Stimulated activated CD4-positive, alpha-beta T cell treated with anti-CD3 and anti-CD28 coated beads, Interleukin-2, amount 100 ng/mL, for 4 hours (primary cell): Measurements from ENCODE around the gene GZMA.

ENCODE experiments used
- DNase-seq: peaks from one replicate; pipeline ENCODE4 v3.0.0-alpha.2; 2020; ENCODE audit warnings: low read depth

Gene GZMA

DNA sequence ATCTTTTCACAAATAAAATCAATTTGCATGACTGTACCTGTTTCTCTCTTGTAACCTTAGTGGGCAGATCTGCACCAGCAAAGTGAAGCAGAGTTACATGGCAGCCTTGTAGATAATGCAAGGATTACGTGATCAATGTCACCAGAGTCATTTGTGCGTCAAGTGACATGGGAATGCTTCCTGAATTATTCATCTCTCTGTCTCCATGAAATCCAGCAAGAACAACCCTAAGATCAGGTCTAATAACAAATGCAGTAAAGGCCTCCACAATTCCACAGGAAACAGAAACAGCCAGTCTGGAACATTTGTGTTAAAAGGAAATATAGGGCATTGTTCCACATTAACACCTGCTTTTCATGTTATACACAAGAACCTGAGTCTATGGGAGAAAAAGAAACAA is 7.8 kb downstream of the GZMA start:
- no peak for DNase-seq

DNA sequence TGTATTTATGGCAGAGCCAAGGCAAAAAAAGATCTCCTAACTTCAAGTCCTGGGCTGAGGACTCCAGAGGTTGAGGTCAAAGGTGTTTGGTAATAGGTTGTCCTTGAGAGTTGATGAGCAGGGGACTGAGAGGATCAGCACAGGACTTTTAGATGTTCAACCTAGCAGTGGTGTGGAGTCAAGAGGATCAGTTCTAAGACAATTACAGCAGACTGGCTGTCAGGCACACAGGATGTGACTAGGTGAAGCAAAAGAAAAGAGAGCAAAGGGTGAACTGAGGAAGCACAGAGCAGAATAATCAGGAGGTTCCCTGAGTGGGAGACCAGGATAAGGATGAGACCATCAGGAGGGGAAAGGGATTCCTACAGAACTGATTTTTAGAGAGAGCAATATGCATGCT is 10.9 kb downstream of the GZMA start:
- no peak for DNase-seq

DNA sequence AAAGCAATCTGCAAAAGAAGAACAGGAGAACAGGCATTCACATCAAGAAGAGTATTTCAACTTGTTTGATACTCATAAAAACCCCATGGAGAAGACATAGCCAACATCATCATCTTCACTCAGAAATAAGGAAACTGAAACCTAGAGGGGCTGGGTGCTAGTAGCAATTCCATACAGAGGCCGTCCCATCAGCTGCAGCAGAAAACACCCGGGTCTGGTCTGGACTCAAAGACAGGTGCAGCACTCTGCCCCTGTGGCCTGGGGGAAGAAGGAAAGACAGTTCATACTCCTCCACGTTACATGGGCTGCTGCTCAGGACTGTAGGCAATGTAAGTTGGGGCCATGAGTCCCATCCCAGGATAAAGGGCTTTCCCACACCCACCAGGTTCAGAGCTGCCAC is 11.6 kb downstream of the GZMA start:
- no peak for DNase-seq

DNA sequence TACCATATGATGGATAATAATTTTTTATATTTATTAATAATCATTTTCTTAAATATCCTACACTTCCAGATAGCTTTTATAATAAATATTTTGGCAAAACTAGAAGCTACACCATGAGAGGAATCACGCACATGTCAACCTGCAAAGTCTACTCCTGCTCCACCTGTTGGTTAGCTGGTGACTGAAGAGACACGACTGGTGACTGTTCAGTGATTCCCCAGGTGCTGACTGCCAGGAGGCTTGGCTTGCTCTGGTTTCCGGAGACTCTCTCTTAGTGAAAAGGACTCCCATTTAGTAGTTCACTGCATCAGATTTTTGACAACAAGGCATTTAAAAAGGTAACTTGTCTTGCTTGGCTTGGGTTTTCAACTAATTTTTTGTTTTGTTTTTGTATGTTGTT is 20.9 kb downstream of the GZMA start:
- no peak for DNase-seq

DNA sequence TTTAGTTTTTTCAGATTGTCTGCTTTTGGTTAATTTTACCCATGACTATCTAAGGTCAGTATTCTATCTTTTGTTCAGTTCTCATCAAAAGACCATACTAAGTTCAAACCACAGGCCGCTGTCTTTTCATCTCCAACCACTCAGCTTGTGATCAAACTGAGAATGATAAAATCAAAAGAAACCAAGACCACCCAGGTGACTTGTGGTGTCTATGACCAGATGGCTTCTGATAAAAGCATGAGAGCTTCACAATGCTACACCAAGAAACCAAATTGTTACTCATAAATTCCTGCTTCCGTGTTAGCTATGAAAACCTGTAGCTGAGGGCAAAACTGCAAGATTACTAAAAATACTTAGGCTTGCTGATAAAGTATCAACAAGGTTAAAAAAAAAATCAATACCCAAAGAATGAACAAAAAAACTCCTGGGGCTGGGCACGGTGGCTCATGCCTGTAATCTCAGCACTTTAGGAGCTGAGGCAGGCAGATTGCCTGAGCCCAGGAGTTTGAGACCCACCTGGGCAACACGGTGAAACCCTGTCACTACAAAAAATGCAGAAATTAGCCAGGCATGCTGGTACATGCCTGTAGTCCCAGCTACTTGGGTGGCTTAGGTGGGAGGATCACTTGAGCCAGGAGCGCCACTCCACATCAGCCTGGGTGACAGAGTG is 31.7 kb downstream of the GZMA start:
- no peak for DNase-seq

DNA sequence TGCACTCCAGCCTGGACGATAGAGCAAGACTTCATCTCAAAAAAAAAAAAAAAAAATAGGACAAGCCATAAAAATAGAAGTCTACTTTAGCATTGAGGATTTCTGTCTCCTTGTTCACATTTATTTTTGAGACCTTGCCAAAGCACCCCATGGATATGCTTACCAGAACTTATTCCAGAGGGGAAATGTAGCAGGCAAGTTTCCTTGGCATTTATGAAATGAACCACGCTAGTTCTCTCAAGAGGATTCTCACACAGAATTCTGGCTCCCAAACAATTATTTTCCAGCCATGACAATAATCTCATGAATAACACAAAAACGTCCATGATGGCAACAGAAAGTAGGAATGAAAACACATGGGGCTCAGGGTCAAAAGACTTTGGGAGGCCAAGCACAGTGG is 34.1 kb downstream of the GZMA start:
- no peak for DNase-seq

DNA sequence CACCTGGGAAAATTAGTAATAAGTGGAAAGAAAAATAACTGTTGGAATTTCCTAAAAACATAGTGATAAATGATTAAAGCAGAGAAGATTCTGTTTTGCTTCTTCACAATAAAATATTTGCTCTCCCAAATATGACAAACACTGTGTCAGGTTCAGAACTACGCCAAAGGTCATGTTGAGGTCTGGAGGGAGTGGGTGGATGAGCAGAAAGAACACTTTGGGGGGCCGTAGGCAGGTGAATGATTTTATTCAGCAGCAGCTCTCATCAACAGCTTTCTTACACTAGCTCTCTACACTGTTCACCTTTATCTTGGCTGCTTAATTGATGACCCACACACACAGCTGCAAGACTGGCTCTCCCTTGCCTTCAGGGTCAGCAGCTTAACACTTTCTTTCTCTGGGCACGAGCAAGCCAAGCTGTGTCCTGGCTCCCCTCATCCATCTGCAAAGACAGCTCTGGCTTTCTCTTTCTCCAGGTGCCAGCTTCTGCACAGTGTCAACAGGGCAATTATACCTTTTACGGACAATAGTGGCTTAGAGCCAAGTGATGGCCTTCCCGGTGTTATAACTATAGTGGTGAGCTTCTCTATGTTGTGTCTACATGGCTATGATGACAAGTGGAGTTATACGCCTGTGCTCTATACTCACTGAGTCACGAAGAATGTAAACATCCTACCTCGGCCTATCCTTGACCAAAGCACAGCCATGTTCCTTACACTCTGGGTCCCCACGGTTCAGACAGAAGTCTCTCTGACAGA is 38.6 kb downstream of the GZMA start:
- no peak for DNase-seq

DNA sequence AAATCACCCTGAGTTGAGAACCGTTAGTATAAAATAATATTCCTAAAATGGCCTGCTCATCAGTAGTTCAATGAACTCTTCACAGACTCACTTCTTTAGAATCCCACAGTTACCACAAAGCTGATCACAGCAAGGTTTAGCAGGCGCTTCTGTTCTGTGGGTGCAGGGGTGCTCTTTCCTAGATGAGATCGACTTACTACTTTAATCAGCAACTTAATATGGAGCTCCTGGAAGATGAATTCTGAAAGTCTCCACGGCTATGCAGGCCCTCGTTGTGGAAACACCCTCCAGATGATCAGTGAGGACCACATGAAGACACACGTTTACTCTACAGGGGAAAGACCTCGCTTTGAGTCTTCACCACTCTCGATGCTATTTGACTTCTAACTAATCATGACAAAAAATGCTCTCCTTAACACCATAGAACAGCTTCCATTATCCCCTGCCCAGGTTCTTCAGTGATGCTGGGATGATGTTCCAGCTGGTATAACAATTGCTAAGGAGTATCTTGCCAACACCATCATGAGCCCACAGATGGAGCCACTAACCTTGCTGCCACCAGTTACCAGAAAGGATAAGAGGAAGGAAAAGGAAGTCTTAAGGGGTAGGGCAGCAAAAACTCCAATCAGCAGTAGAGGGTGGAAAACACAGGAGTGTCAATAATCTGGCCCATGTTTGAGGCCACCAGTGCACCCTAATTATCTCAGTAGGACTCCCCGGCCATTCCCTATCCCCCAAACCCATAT is 39.7 kb downstream of the GZMA start:
- no peak for DNase-seq

DNA sequence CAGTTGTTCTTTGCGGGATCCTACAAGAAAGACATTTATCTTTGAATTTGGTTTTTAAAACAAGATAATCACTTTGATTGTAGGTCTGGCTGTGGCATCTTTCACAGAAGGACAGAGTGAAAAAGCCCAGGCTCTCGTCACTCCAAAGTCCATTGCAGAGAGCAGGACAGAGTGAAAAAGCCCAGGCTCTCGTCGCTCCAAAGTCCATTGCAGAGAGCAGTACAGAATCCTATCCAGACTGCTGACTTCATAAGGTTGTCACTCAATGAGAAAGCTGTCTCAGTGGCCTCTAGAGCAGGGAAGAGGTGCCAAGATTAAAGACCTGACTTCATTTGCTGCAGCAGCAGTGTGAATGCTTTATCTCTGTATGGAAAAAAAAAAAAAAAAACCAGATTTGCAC is 41.2 kb downstream of the GZMA start:
- DNase-seq: no peak

DNA sequence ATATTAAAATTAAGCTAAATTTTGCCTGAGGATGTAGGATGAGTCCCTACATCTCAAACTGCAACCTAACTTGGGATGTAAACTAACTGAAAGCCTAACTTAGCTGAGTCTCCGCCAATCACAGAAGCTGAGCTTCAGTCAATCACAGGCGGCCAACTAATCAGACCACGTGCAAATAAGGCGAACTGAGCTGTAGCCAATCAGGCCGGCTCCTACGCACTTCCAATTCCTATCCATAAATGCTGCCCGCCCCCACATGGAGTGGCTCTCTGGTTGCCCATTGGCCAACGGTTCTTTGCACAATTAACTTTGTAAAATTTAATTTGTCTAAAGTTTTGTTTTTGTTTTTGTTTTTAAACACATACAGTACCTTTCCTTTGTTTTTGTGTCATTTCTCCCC is 43.6 kb downstream of the GZMA start:
- no peak for DNase-seq

DNA sequence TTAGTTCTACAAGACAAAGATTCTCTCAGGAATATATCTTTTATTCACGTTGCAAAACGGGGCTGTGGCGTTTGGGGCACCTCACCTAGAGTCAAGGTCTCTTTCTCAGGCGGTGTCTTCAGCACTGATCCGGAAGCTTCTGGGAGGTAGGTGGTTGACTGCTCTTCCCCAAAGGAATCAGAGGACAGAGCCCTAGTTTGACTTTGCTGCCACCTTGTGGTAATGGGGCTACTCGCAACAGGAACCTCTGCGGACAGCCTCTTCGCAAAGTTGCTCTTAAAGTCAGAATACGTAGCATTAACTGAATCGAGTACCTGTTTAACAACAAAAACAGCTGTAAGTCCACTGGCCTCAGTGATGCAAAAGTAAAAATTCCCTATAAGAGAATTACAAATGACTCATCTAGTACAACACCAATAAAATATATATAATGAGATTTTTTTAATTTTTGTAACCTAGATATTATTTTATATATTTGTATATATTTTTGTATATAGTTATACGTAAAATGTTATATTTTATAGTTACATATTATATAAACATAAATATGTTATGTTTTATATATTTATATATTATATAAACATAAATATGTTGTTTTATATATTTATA is 44.2 kb downstream of the GZMA start:
- peak; percentile 76 for DNase-seq

DNA sequence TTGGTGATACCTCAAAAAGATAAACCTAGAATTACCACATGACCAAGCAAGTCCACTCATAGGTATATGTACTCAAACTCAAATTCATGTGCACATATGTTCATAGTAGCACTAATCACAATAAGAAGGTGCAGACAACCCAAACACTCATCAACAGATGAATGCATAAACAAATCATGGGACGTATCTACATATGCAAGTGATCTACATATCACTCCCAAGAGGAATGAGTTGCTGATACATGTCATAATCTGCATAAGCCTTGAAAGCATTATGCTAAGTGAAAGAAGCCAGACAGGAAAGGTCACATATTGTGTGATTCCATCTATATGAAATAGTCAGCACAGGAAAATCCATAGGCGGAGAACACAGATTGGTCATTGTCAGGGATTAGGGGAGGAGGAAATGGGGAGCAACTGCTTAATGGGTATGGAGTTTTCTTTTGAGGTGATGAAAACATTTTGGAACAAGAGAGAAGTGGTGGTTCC is 46.9 kb downstream of the GZMA start:
- DNase-seq: no peak

DNA sequence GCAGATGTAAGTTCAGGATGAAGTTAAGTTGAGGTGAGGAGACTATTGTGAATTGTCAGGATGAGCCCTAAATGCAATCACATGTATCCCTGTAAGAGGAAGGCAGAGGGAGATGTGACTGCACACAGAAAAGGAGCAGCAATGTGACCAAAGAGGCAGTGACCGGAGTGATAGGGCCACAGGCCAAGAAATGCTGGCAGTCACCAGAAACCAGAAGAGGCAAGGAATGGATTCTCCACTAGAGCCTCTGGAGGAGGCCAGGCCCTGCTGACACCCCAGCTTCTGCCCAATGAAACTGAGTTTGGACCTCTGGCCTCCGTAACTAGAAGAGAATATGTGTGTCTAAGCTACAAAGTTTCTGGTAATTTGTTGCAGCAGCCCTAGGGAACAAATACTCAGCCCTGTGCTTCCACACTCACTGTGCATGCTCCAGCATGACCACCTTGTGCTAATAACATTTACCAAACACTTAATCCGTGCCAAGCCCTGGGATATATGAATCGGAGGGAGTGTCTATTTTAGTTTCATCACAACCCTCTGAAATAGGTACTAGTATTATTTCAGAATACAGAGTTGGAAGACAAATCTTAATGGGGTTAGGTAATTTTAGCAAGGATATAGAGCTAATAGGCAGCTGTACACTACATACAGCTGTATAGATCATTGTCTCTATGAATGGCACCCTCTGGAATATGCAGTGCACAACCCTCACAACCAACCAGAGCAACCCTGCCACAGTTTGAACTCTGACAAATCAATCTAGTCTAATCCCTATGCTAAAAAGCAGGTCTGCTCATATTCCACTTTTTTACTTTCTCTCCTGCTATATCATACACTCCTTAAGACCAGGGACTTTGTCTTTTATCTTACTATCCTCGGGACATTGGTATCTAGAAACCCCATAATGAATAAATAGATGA is 49.7 kb downstream of the GZMA start:
- DNase-seq: no peak

DNA sequence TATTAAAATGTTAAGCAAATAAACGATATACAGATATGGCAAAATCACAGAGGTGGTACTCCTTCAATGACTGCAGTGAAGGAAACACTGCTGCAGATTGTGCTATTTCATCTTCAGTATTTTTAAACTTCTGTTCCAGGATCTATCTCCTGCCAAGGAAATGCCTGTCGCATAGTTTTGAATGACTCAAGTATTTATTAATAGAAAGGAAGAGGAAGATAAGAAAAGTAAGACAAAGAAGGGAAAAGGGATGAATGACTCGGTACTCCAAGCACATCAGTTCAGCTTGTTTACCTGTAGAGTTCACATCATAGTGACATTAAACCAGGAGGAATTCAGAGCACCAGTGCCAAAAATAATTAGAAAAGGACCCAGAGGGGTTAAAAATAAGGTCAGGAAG is 52.4 kb downstream of the GZMA start:
- DNase-seq: no peak
